ENCODE data around the gene PIPOX.

GRCh38 chr17:29003289-29003688 is 39.7 kb upstream of the PIPOX start:
- no peak for TF ChIP-seq PATZ1 (CRISPR knock-in tag; IDR thresholded peaks at IDR 0.05)
- TF ChIP-seq ZBTB2 (CRISPR knock-in tag; IDR thresholded peaks at IDR 0.05; ENCODE audit: low read depth), result no peak
- TF ChIP-seq KIAA2018 (CRISPR knock-in tag; IDR thresholded peaks at IDR 0.05; ENCODE audit: borderline replicate concordance), result no peak
- no peak for TF ChIP-seq DRAP1 (CRISPR knock-in tag; IDR thresholded peaks at IDR 0.05)
- TF ChIP-seq ZNF609 (CRISPR knock-in tag; IDR thresholded peaks at IDR 0.05; ENCODE audit: borderline replicate concordance), result no peak
- no peak for TF ChIP-seq SP2 (CRISPR knock-in tag; IDR thresholded peaks at IDR 0.05)
- no peak for TF ChIP-seq RBFOX2 (IDR thresholded peaks at IDR 0.05; ENCODE audit: low read depth, low read length)
- TF ChIP-seq POLR2A (IDR thresholded peaks at IDR 0.05; ENCODE audit: insufficient read depth in 1 of 2, low read depth in 2 of 2, low read length in 2 of 2), result no peak
- TF ChIP-seq MAX (IDR thresholded peaks at IDR 0.05), result no peak
